ENCODE data around the gene TSPAN16. TPM values are rescaled to one million over a fixed set of nuclear protein-coding genes. Genes with fewer than 3 reads are reported as not detected.

The TSPAN16 gene
- total RNA-seq, 1 experiment from 2014 or later, result not detected

GRCh38 chr19:11361037-11361770 is 65.2 kb downstream of the TSPAN16 start (continued):
- no peak for TF ChIP-seq ATF6 (CRISPR knock-in tag; IDR thresholded peaks at IDR 0.05)
- TF ChIP-seq NR3C1 (CRISPR knock-in tag; conservative IDR thresholded peaks at IDR 0.05; ENCODE audit: low read depth), result 0 out of 2 replicates have a peak, but pooled peaks have one; percentile 19
- 0 out of 2 replicates have a peak, but pooled peaks have one; percentile 74 for TF ChIP-seq ZNF281 (CRISPR knock-in tag; IDR thresholded peaks at IDR 0.05)
- peak; percentile 77; the same call in 1 of the 2 replicates for TF ChIP-seq TP53 (CRISPR knock-in tag; IDR thresholded peaks at IDR 0.05)
- no peak for TF ChIP-seq AR (CRISPR knock-in tag; IDR thresholded peaks at IDR 0.05)
- no peak; the same call in 1 of the 2 replicates for TF ChIP-seq ZBTB43 (CRISPR knock-in tag; IDR thresholded peaks at IDR 0.05)
- no peak for TF ChIP-seq GRHL2 (CRISPR knock-in tag; IDR thresholded peaks at IDR 0.05; ENCODE audit: insufficient replicate concordance, severe bottlenecking)
- 0 out of 2 replicates have a peak, but pooled peaks have one; percentile 42 for TF ChIP-seq SMAD3 (CRISPR knock-in tag; IDR thresholded peaks at IDR 0.05; ENCODE audit: borderline replicate concordance)
- no peak for TF ChIP-seq JUN (CRISPR knock-in tag; IDR thresholded peaks at IDR 0.05)
- TF ChIP-seq USF2 (CRISPR knock-in tag; IDR thresholded peaks at IDR 0.05), result peak; percentile 32; the same call in 1 of the 2 replicates
- no peak for TF ChIP-seq ZNF532 (CRISPR knock-in tag; IDR thresholded peaks at IDR 0.05; ENCODE audit: borderline replicate concordance)
- TF ChIP-seq FOXP1 (CRISPR knock-in tag; IDR thresholded peaks at IDR 0.05; ENCODE audit: borderline replicate concordance), result peak; percentile 60; the same call in 1 of the 2 replicates
- no peak for TF ChIP-seq CTCF (IDR thresholded peaks at IDR 0.05)
- no peak for TF ChIP-seq TEAD4 (CRISPR knock-in tag; IDR thresholded peaks at IDR 0.05)
- peak; percentile 70; the same call in 1 of the 2 replicates for TF ChIP-seq FOXP4 (CRISPR knock-in tag; IDR thresholded peaks at IDR 0.05)
- TF ChIP-seq MXD4 (CRISPR knock-in tag; IDR thresholded peaks at IDR 0.05; ENCODE audit: borderline replicate concordance), result no peak
- TF ChIP-seq TCF7 (CRISPR knock-in tag; IDR thresholded peaks at IDR 0.05; ENCODE audit: low read depth), result no peak

All from WTC11 (cell line).